Measurements from ENCODE around the gene FGD5.
A peak's percentile ranks its signal among the peaks of the same experiment; 100 is the strongest.

Gene FGD5

DNA sequence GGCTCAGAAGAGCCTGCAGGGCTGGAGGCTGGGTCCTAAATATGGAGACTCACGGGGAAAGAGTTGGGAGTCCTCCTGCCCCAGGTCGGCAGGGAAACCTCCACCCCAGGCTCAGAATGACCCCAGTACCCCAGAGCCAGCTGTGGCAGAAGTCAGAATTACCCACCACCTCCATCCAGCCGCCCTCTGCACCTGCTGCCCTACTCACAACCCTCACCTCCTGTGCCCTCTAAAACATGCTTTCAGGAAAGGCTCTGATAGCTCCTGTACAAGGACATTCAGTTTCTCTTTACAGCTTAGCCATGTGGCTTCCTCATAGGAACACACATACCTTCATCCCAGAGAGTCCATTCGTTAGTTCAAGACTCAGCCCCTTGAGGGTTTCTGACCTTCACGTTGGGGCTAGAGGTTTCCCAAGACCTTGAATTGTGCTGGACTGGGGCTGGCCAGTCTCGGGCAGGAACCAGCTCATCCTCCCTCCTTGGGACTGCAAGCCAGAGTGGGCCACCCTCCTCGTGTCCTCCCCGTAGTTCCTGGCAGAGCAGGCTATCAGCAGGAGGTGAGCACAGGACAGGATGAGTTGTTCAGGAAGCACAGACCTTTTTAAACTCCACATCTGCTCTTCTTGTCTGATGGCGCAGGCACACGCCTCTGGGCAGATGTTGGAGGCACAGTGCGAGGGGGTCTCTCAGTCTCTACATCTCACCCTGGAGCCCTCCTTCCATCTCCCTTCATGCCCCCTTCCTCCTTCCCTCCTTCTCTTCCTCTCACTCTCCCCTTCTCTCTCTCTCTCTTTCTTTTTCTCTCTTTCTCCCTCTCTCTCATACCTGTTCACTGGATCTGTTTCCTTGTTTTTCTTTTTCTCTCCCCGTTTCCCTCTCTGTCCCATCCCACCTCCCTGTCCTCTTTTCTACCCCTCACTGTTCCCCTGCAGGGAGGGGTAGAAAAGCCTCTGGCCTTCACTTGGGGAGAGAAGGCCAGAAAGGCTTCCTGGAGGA lies 72.7 kb downstream of the FGD5 start:
- ATAC-seq (ENCODE audit: insufficient read depth, low read depth): peak; percentile 60
- peak; percentile 42 for DNase-seq

DNA sequence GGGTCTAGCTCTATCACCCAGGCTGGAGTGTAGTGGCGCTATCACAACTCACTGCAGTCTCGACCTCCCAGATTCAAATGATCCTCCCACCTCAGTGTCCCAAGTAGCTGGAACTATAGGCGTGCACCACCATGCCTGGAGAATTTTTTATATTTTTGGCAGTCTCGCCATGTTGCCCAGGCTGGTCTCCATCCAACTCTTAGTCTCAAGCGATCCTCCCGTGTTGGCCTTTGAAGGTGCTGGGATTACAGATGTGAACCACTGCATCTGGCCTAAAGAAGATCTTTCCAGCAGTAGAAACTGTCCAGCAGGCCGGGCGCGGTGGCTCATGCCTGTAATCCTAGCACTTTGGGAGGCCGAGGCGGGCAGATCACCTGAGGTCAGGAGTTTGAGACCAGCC lies 73.5 kb downstream of the FGD5 start:
- Histone ChIP-seq H2AFZ (ENCODE audit: low read depth, low read length) (no peak overlapping the region), H3K9me3 (ENCODE audit: insufficient read depth, low read length, severe bottlenecking) (no peaks in the 10 kb centered on the region), H3K4me3 (ENCODE audit: low read depth in 1 of 2, low read length in 2 of 2) (no peak overlapping the region), H3K79me2 (ENCODE audit: insufficient read depth, low read length) (no peaks in the 10 kb centered on the region), H3K4me2 (ENCODE audit: insufficient read depth, low read length) (no peak overlapping the region), H4K20me1 (ENCODE audit: insufficient read depth, low read length) (no peaks in the 10 kb centered on the region), H3K36me3 (ENCODE audit: insufficient read depth, low read length) (no peaks in the 10 kb centered on the region), H3K4me1 (ENCODE audit: insufficient read depth, low read length) (peaks cover 22% of the 10 kb centered on the region), H3K27me3 (ENCODE audit: insufficient read depth, low read length, poor library complexity) (no peaks in the 10 kb centered on the region), H3K9ac (ENCODE audit: low read depth, low read length) (no peak overlapping the region), H3K27ac (ENCODE audit: low read length) (no peak overlapping the region)
- DNase-seq (no peak), ATAC-seq (ENCODE audit: insufficient read depth, low read depth) (no peak)
- TF ChIP-seq, protein P1, sequence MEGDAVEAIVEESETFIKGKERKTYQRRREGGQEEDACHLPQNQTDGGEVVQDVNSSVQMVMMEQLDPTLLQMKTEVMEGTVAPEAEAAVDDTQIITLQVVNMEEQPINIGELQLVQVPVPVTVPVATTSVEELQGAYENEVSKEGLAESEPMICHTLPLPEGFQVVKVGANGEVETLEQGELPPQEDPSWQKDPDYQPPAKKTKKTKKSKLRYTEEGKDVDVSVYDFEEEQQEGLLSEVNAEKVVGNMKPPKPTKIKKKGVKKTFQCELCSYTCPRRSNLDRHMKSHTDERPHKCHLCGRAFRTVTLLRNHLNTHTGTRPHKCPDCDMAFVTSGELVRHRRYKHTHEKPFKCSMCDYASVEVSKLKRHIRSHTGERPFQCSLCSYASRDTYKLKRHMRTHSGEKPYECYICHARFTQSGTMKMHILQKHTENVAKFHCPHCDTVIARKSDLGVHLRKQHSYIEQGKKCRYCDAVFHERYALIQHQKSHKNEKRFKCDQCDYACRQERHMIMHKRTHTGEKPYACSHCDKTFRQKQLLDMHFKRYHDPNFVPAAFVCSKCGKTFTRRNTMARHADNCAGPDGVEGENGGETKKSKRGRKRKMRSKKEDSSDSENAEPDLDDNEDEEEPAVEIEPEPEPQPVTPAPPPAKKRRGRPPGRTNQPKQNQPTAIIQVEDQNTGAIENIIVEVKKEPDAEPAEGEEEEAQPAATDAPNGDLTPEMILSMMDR (IDR thresholded peaks at IDR 0.05; ENCODE audit: borderline replicate concordance, extremely low read depth, low read length, poor library complexity, severe bottlenecking): no peak
- no peak for TF ChIP-seq EZH2 (IDR thresholded peaks at IDR 0.05; ENCODE audit: borderline replicate concordance, low read depth, low read length, severe bottlenecking)

More for the DNA sequence above, 72.7 kb downstream of the FGD5 start:
- no peak overlapping the region for H3K4me2 ChIP-seq (ENCODE audit: insufficient read depth, low read length)
- no peaks in the 10 kb centered on the region for H3K9me3 ChIP-seq (ENCODE audit: insufficient read depth, low read length, severe bottlenecking)
- H3K27ac ChIP-seq (ENCODE audit: low read length): peak overlapping the region; percentile 19
- peaks cover 30% of the 10 kb centered on the region for H3K4me1 ChIP-seq (ENCODE audit: insufficient read depth, low read length)
- no peaks in the 10 kb centered on the region for H3K36me3 ChIP-seq (ENCODE audit: insufficient read depth, low read length)
- H2AFZ ChIP-seq (ENCODE audit: low read depth, low read length): no peak overlapping the region
- H3K27me3 ChIP-seq (ENCODE audit: insufficient read depth, low read length, poor library complexity): no peaks in the 10 kb centered on the region
- no peak overlapping the region; the same call in 1 of the 2 replicates for H3K9ac ChIP-seq (ENCODE audit: low read depth, low read length)
- TF ChIP-seq, protein P1 (IDR thresholded peaks at IDR 0.05; ENCODE audit: borderline replicate concordance, extremely low read depth, low read length, poor library complexity, severe bottlenecking): no peak
- no peak for TF ChIP-seq EZH2 (IDR thresholded peaks at IDR 0.05; ENCODE audit: borderline replicate concordance, low read depth, low read length, severe bottlenecking)
- no peak overlapping the region for H3K4me3 ChIP-seq (ENCODE audit: low read depth in 1 of 2, low read length in 2 of 2)
- no peaks in the 10 kb centered on the region for H3K79me2 ChIP-seq (ENCODE audit: insufficient read depth, low read length)
- H4K20me1 ChIP-seq (ENCODE audit: insufficient read depth, low read length): no peaks in the 10 kb centered on the region

DNA sequence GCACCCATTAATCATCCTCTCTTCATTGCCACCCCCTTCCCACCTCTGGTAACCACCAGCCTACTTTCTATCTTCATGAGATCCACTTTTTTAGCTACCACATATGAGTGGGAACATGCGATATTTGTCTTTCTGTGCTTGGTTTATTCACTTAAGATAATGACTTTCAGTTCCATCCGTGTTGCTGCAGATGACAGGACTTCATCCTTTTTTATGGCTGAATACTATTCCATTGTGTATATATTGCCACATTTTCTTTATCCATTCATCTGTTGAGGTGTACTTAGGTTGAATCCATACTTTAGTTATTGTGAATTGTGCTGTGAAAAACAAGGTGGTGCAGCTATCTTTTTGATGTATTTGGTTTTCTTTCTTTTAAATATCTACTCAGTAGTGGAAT lies 75.3 kb downstream of the FGD5 start:
- H2AFZ ChIP-seq (ENCODE audit: low read depth, low read length): no peak overlapping the region
- H3K4me2 ChIP-seq (ENCODE audit: insufficient read depth, low read length): no peak overlapping the region
- DNase-seq: no peak
- H3K79me2 ChIP-seq (ENCODE audit: insufficient read depth, low read length): no peaks in the 10 kb centered on the region
- H4K20me1 ChIP-seq (ENCODE audit: insufficient read depth, low read length): no peaks in the 10 kb centered on the region
- peaks cover 16% of the 10 kb centered on the region for H3K4me1 ChIP-seq (ENCODE audit: insufficient read depth, low read length)
- H3K36me3 ChIP-seq (ENCODE audit: insufficient read depth, low read length): no peaks in the 10 kb centered on the region
- H3K9me3 ChIP-seq (ENCODE audit: insufficient read depth, low read length, severe bottlenecking): no peaks in the 10 kb centered on the region
- no peak overlapping the region for H3K27ac ChIP-seq (ENCODE audit: low read length)
- no peak for ATAC-seq (ENCODE audit: insufficient read depth, low read depth)
- H3K9ac ChIP-seq (ENCODE audit: low read depth, low read length): no peak overlapping the region
- no peak overlapping the region for H3K4me3 ChIP-seq (ENCODE audit: low read depth in 1 of 2, low read length in 2 of 2)
- TF ChIP-seq, protein P1 (IDR thresholded peaks at IDR 0.05; ENCODE audit: borderline replicate concordance, extremely low read depth, low read length, poor library complexity, severe bottlenecking): no peak
- no peak for TF ChIP-seq EZH2 (IDR thresholded peaks at IDR 0.05; ENCODE audit: borderline replicate concordance, low read depth, low read length, severe bottlenecking)
- no peaks in the 10 kb centered on the region for H3K27me3 ChIP-seq (ENCODE audit: insufficient read depth, low read length, poor library complexity)

Data from DND-41 (cell line).